ENCODE data around the gene CCL28. TPM values are rescaled to one million over a fixed set of nuclear protein-coding genes. Genes with fewer than 3 reads are reported as not detected.

Gene CCL28
- total RNA-seq, 1 donor from 2014 or later: 1.6 TPM

GRCh38 chr5:43353668-43354067, 58.5 kb downstream of the CCL28 start:
- no peak overlapping the region for H3K4me3 ChIP-seq (ENCODE audit: low read depth, low read length)
- H3K27me3 ChIP-seq (ENCODE audit: control insufficient read depth, insufficient read depth, low read length): no peaks in the 10 kb centered on the region
- H3K36me3 ChIP-seq (ENCODE audit: control insufficient read depth, insufficient read depth, low read length): no peaks in the 10 kb centered on the region
- FAIRE-seq (peak; percentile 70), DNase-seq (ENCODE audit: low read depth) (peak; percentile 38)
- TF ChIP-seq CTCF (IDR thresholded peaks at IDR 0.05; ENCODE audit: insufficient read depth, low read length, severe bottlenecking): no peak

- no peaks in the 10 kb centered on the region for H3K36me3 ChIP-seq (ENCODE audit: control insufficient read depth, insufficient read depth, low read length)
- no peaks in the 10 kb centered on the region for H3K27me3 ChIP-seq (ENCODE audit: control insufficient read depth, insufficient read depth, low read length)
- no peak overlapping the region for H3K4me3 ChIP-seq (ENCODE audit: low read depth, low read length)
- FAIRE-seq: no peak
- no peak for TF ChIP-seq CTCF (IDR thresholded peaks at IDR 0.05; ENCODE audit: insufficient read depth, low read length, severe bottlenecking)
- no peak for DNase-seq (ENCODE audit: low read depth)
Measured at GRCh38 chr5:43352915-43353314, 59.3 kb downstream of the CCL28 start.

GRCh38 chr5:43352131-43352530, 60.1 kb downstream of the CCL28 start:
- H3K4me3 ChIP-seq (ENCODE audit: low read depth, low read length): no peak overlapping the region
- DNase-seq (ENCODE audit: low read depth): no peak
- H3K36me3 ChIP-seq (ENCODE audit: control insufficient read depth, insufficient read depth, low read length): no peaks in the 10 kb centered on the region
- TF ChIP-seq CTCF (IDR thresholded peaks at IDR 0.05; ENCODE audit: insufficient read depth, low read length, severe bottlenecking): no peak
- H3K27me3 ChIP-seq (ENCODE audit: control insufficient read depth, insufficient read depth, low read length): no peaks in the 10 kb centered on the region
- no peak for FAIRE-seq

- H3K27me3 ChIP-seq (ENCODE audit: control insufficient read depth, insufficient read depth, low read length): no peaks in the 10 kb centered on the region
- no peak for DNase-seq (ENCODE audit: low read depth)
- H3K4me3 ChIP-seq (ENCODE audit: low read depth, low read length): no peak overlapping the region
- no peak for FAIRE-seq
- TF ChIP-seq CTCF (IDR thresholded peaks at IDR 0.05; ENCODE audit: insufficient read depth, low read length, severe bottlenecking): no peak
- no peaks in the 10 kb centered on the region for H3K36me3 ChIP-seq (ENCODE audit: control insufficient read depth, insufficient read depth, low read length)
Measured at GRCh38 chr5:43348861-43349363, 63.3 kb downstream of the CCL28 start.

- Histone ChIP-seq H3K4me3 (ENCODE audit: low read depth, low read length) (no peak overlapping the region), H3K27me3 (ENCODE audit: control insufficient read depth, insufficient read depth, low read length) (no peaks in the 10 kb centered on the region), H3K36me3 (ENCODE audit: control insufficient read depth, insufficient read depth, low read length) (no peaks in the 10 kb centered on the region)
- no peak for FAIRE-seq
- no peak for DNase-seq (ENCODE audit: low read depth)
- no peak for TF ChIP-seq CTCF (IDR thresholded peaks at IDR 0.05; ENCODE audit: insufficient read depth, low read length, severe bottlenecking)
Measured at GRCh38 chr5:43348207-43348606, 64.0 kb downstream of the CCL28 start.

- FAIRE-seq (no peak), DNase-seq (ENCODE audit: low read depth) (peak; percentile 44)
- Histone ChIP-seq H3K27me3 (ENCODE audit: control insufficient read depth, insufficient read depth, low read length) (no peaks in the 10 kb centered on the region), H3K4me3 (ENCODE audit: low read depth, low read length) (no peak overlapping the region), H3K36me3 (ENCODE audit: control insufficient read depth, insufficient read depth, low read length) (no peaks in the 10 kb centered on the region)
- TF ChIP-seq CTCF (IDR thresholded peaks at IDR 0.05; ENCODE audit: insufficient read depth, low read length, severe bottlenecking): no peak
Measured at GRCh38 chr5:43338862-43339261, 73.3 kb downstream of the CCL28 start.
